IMR-90 (cell line): ENCODE measurements around the gene KL. TPM values are rescaled to one million over a fixed set of nuclear protein-coding genes. Genes with fewer than 3 reads are reported as not detected.

ENCODE experiments used
- ATAC-seq: fragments of 200-7000 bp; cut with Tn5 transposase; 2 replicates; pipeline ENCODE4 v1.9.1; 2020; ENCODE audit warnings: low read depth, mild to moderate bottlenecking, moderate library complexity
- BruUV-seq: library from RNA; stranded (reverse); fragments of 400-500 nt; replicated peaks from 2 replicates; lab custom pipeline; 2021; lab: Mats Ljungman, UMichigan
- CTCF ChIA-PET: fragments of 300-600 bp; formaldehyde crosslinking; extraction: SDS; loops from one replicate; lab custom pipeline; 2021; ENCODE audit warnings: antibody characterized with exemption; lab: Yijun Ruan, JAX
- POLR2A ChIA-PET: fragments of 300-600 bp; sonication (Branson Sonifier 250); formaldehyde crosslinking; loops from one replicate; lab custom pipeline; 2022; ENCODE audit warnings: antibody characterized with exemption; ENCODE audit not compliant: unreplicated experiment; lab: Charles Lee
- DNase-seq: peaks from one replicate; pipeline ENCODE4 v3.0.0; 2013
- H2AFZ ChIP-seq: replicated peaks from 2 replicates; pipeline ENCODE3; 2013; ENCODE audit warnings: low read length, mild to moderate bottlenecking; ENCODE audit not compliant: poor library complexity
- H2AK5ac ChIP-seq: 2 replicates; pipeline ENCODE4 v1.6.1; 2013; ENCODE audit warnings: low read depth, low read length, inconsistent platforms
- H2AK9ac ChIP-seq: replicated peaks from 2 replicates; pipeline ENCODE3; 2013; ENCODE audit warnings: mild to moderate bottlenecking, low read depth, low read length, moderate library complexity; ENCODE audit not compliant: poor library complexity
- H2BK120ac ChIP-seq: 2 replicates; pipeline ENCODE4 v1.6.1; 2013; ENCODE audit warnings: low read depth, low read length, inconsistent platforms
- H2BK15ac ChIP-seq: 3 replicates; pipeline ENCODE4 v1.6.1; 2013; ENCODE audit warnings: low read depth, low read length, inconsistent platforms
- H2BK20ac ChIP-seq: 2 replicates; pipeline ENCODE4 v1.6.1; 2013; ENCODE audit warnings: low read depth, mild to moderate bottlenecking, inconsistent platforms, low read length, moderate library complexity
- H2BK5ac ChIP-seq: 2 replicates; pipeline ENCODE4 v1.6.1; 2013; ENCODE audit warnings: mild to moderate bottlenecking, low read depth, low read length, inconsistent platforms; ENCODE audit not compliant: poor library complexity, severe bottlenecking
- H3K14ac ChIP-seq: replicated peaks from 2 replicates; pipeline ENCODE4 v1.6.1; 2013; ENCODE audit warnings: low read depth, low read length, inconsistent platforms
- H3K18ac ChIP-seq: 2 replicates; pipeline ENCODE4 v1.6.1; 2013; ENCODE audit warnings: low read depth, low read length, control low read depth
- H3K23ac ChIP-seq: 2 replicates; pipeline ENCODE4 v1.6.1; 2013; ENCODE audit warnings: low read depth, low read length, inconsistent platforms
- H3K27ac ChIP-seq: 2 replicates; pipeline ENCODE4 v1.5.1; 2013; ENCODE audit warnings: mild to moderate bottlenecking, control low read depth, low read length; ENCODE audit not compliant: insufficient read depth
- H3K27me3 ChIP-seq: 2 replicates; pipeline ENCODE4 v1.6.1; 2013; ENCODE audit warnings: low read length; ENCODE audit not compliant: control insufficient read depth, insufficient read depth
- H3K36me3 ChIP-seq: 2 replicates; pipeline ENCODE4 v1.6.1; 2013; ENCODE audit warnings: low read length, mixed read lengths; ENCODE audit not compliant: control insufficient read depth, insufficient read depth
- H3K4ac ChIP-seq: 2 replicates; pipeline ENCODE4 v1.6.1; 2013; ENCODE audit warnings: low read depth, low read length, inconsistent platforms
- H3K4me1 ChIP-seq: 2 replicates; pipeline ENCODE4 v1.6.1; 2013; ENCODE audit warnings: low read length, mixed read lengths; ENCODE audit not compliant: control insufficient read depth, insufficient read depth
- H3K4me2 ChIP-seq: 2 replicates; pipeline ENCODE4 v1.6.1; 2013; ENCODE audit warnings: low read depth, mild to moderate bottlenecking, control low read depth, low read length, moderate library complexity
- H3K4me3 ChIP-seq: 2 replicates; pipeline ENCODE4 v1.5.1; 2013; ENCODE audit warnings: low read depth, mild to moderate bottlenecking, control low read depth, low read length, moderate library complexity; ENCODE audit not compliant: insufficient read depth
- H3K56ac ChIP-seq: 2 replicates; pipeline ENCODE4 v1.6.1; 2013; ENCODE audit warnings: low read length, inconsistent platforms; ENCODE audit not compliant: insufficient read depth; ENCODE audit errors: extremely low read depth
- H3K79me1 ChIP-seq, 2 experiments: 2 replicates each; pipeline ENCODE4 v1.6.1; 2013; ENCODE audit warnings: low read length in 2 of 2, inconsistent platforms in 1 of 2, low read depth in 1 of 2
- H3K9ac ChIP-seq: 2 replicates; pipeline ENCODE4 v1.6.1; 2013; ENCODE audit warnings: low read depth, low read length, control low read depth
- H3K9me1 ChIP-seq: 2 replicates; pipeline ENCODE4 v1.6.1; 2013; ENCODE audit warnings: low read length, inconsistent platforms; ENCODE audit not compliant: insufficient read depth
- H3K9me3 ChIP-seq: 2 replicates; pipeline ENCODE4 v1.6.1; 2013; ENCODE audit warnings: low read length; ENCODE audit not compliant: control insufficient read depth, insufficient read depth
- H4K20me1 ChIP-seq: 2 replicates; pipeline ENCODE4 v1.6.1; 2013; ENCODE audit warnings: low read length, inconsistent platforms; ENCODE audit not compliant: insufficient read depth
- H4K5ac ChIP-seq: 2 replicates; pipeline ENCODE4 v1.6.1; 2013; ENCODE audit warnings: mild to moderate bottlenecking, low read depth, low read length, control low read depth
- H4K8ac ChIP-seq, 2 experiments: 2 replicates each; pipeline ENCODE4 v1.6.1; 2013; ENCODE audit warnings: low read depth in 2 of 2, low read length in 2 of 2, control low read depth in 1 of 2, inconsistent platforms in 1 of 2
- H4K91ac ChIP-seq: 2 replicates; pipeline ENCODE4 v1.6.1; 2013; ENCODE audit warnings: low read depth, low read length, inconsistent platforms; ENCODE audit not compliant: insufficient read depth
- MXI1 ChIP-seq: IDR thresholded peaks from 2 replicates; pipeline ENCODE4 v1.6.1; 2012; ENCODE audit warnings: low read depth, mild to moderate bottlenecking, low read length, moderate library complexity, borderline replicate concordance
- NFE2L2 ChIP-seq: fragments of 150-350 bp; IDR thresholded peaks from 2 replicates; pipeline ENCODE4 v1.6.1; 2016; ENCODE audit warnings: low read depth, mild to moderate bottlenecking, low read length
- POLR2A ChIP-seq: IDR thresholded peaks from 2 replicates; pipeline ENCODE4 v1.6.1; 2012; ENCODE audit warnings: mild to moderate bottlenecking, low read depth, low read length
- WGBS, 2 experiments: methylation state at CpG; one replicate each; pipeline versions ENCODE4 v1.1.5 to v1.1.7; 2013; ENCODE audit warnings: missing lambda C conversion rate in 2 of 2; ENCODE audit not compliant: insufficient read length in 1 of 2; ENCODE audit errors: extremely low coverage in 2 of 2; 5-methylcytosine and 5-hydroxymethylcytosine counted together
- dilution Hi-C: fragments of 300-500 bp; cut with HindIII; formaldehyde crosslinking; loops from one replicate; pipeline ENCODE4 v1.14.3; 2018; ENCODE audit warnings: low sequenced_read_pairs; ENCODE audit not compliant: unreplicated experiment
- in situ Hi-C: fragments of 300-500 bp; cut with MboI; formaldehyde crosslinking; loops from 3 replicates; pipeline ENCODE4 v1.14.3; 2019; ENCODE audit warnings: low sequenced_read_pairs, inconsistent platforms, mixed read lengths
- intact Hi-C: fragments of 100-400 bp; cut with micrococcal nuclease; formaldehyde crosslinking; loops from 2 replicates; pipeline ENCODE4 v1.10.0; 2022
- polyA plus RNA-seq, 3 experiments: library from polyadenylated mRNA; depleted of rRNA; stranded (reverse); fragments of >200 nt; gene quantifications; 2 replicates each; pipeline ENCODE4 v1.2.3, GENCODE V29; 2012; ENCODE audit warnings: low replicate concordance in 1 of 3
- total RNA-seq: library from RNA; depleted of rRNA; stranded (reverse); fragments of >200 nt; gene quantifications from 2 replicates; pipeline ENCODE4 v1.2.3, GENCODE V29; 2012

Gene KL
- total and polyA plus RNA-seq, 2 of the 4 experiments (the other 2 are of a cell fraction): not detected

DNA sequence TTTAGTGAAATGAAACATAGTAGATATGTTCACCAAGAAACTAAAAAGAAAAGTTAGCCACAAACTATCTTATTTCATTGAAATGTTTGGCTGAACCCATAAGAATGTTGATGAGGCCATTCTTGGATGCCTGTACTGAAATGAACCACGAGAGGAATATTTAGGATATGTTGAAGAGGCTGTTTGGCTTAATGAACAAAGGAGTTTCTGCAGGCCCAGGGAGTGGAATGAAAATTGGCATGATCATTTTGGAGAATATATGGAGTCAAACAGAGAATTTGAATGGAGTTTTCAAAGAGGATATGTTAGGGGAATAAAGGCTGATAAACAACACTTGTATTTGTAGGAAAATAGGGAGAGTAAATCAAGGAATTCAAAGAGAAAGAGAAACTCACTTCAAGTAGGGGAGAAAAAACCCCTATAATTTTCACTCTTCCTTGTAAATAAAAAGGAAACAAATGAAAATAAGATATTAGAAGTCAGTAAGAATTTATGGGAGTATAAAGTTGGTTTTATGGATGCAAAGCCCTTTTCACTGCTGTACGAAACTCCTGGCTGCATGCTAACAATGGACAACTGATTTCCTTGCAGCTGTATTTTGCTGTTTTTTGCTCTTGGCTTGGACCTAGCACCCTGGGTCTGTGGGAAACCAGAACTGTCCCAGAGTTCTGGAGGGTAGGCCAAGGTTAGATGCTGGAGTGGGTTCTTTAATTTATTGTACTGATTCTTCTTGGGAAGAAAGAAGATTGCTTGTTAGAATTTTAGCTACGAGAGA, 36.5 kb downstream of the KL start:
- peak overlapping the region; percentile 8; the same call in 1 of the 2 replicates for H3K4me2 ChIP-seq

More for the DNA sequence above, 36.5 kb downstream of the KL start:
- Histone ChIP-seq H2AK5ac (no peak overlapping the region), H2BK15ac (no peak overlapping the region), H3K36me3 (no peaks in the 10 kb centered on the region), H2BK120ac (peak overlapping the region; percentile 11; the same call in 1 of the 2 replicates), H3K23ac (no peak overlapping the region), H4K91ac (no peak overlapping the region), H3K4me3 (no peak overlapping the region), H3K56ac (no peak overlapping the region), H3K18ac (peak overlapping the region; percentile 82), H3K14ac (no peak overlapping the region), H4K20me1 (no peaks in the 10 kb centered on the region), H2BK20ac (no peak overlapping the region), H2AK9ac (no peak overlapping the region), H4K8ac (no peak overlapping the region), H3K9me3 (no peaks in the 10 kb centered on the region), H3K9ac (no peak overlapping the region), H3K27me3 (no peaks in the 10 kb centered on the region), H4K5ac (peak overlapping the region; percentile 93), H3K4ac (no peak overlapping the region), H2AFZ (no peak overlapping the region), H3K4me1 (peaks cover 8% of the 10 kb centered on the region), H2BK5ac (no peak overlapping the region), H3K79me1 (no peaks in the 10 kb centered on the region), H3K9me1 (no peaks in the 10 kb centered on the region), H3K27ac (peak overlapping the region; percentile 33; the same call in 1 of the 2 replicates)
- dilution Hi-C loops (no loop called here), intact Hi-C loops (no loop called here), in situ Hi-C loops (no loop called here)
- DNase-seq (peak; percentile 53), ATAC-seq (peak; percentile 80)
- ChIA-PET CTCF (no interaction called here), POLR2A (no interaction called here)
- 11% methylated on average over 1 of the region's 3 CpGs; no CpG with 5 or more reads in 1 of the 2 experiments for WGBS, 2 experiments
- no TSS peak for BruUV-seq
- no peak for TF ChIP-seq NFE2L2
- TF ChIP-seq MXI1: no peak
- no peak for TF ChIP-seq POLR2A
